ENCODE results near the gene LPO. TPM values are rescaled to one million over a fixed set of nuclear protein-coding genes. Genes with fewer than 3 reads are reported as not detected.
A peak's percentile ranks its signal among the peaks of the same experiment; 100 is the strongest.

The LPO gene
- total and polyA plus RNA-seq, 9 of the 15 experiments (the other 6 are each of a cell fraction or from before 2014, with no cell fraction given), result 0.07 to 0.11 TPM; not detected in 7

GRCh38 chr17:58279736-58280479 is 41.5 kb downstream of the LPO start:
- DNase-seq (ENCODE audit: extremely low read depth in 1 of 4, low spot score in 3 of 4), result peak in 2 of 4 experiments; percentile 7 to 12
- H3K79me2 ChIP-seq (ENCODE audit: control insufficient read depth, insufficient read depth, low read length), result no peaks in the 10 kb centered on the region
- H3K4me2 ChIP-seq (ENCODE audit: insufficient read depth, low read length), result no peak overlapping the region
- no peak overlapping the region for H2AFZ ChIP-seq (ENCODE audit: low read depth, low read length)
- no peak overlapping the region for H3K9ac ChIP-seq (ENCODE audit: insufficient read depth in 1 of 2, low read depth in 2 of 2, low read length in 2 of 2)
- BruUV-seq (replicated peaks), result no TSS peak
- FAIRE-seq, result no peak
- in situ Hi-C loops (cut with MboI) (loop anchor here (25.0 kb wide), 1 partner anchor 732 kb away; no protein-coding TSS in a partner anchor), intact Hi-C loops (cut with micrococcal nuclease) (no loop called here)
- POLR2A ChIA-PET, result interaction anchor here (0.6 to 1.8 kb wide), 5 partner anchors 15 to 165 kb away, joined by 3 to 6 read pairs (median 3); no protein-coding TSS in a partner anchor
- CTCF ChIA-PET (ENCODE audit: low intra/inter-chr PET ratio), result no interaction called here
- H3K27me3 ChIP-seq (ENCODE audit: control insufficient read depth in 2 of 2, insufficient read depth in 2 of 2, low read length in 2 of 2), result peaks cover 19 to 57% of the 10 kb centered on the region in 2 experiments; a peak in 4 of 5 replicates
- no peak overlapping the region for H3K4me3 ChIP-seq
- no peaks in the 10 kb centered on the region for H3K36me3 ChIP-seq (ENCODE audit: control insufficient read depth, insufficient read depth, low read length)
- ATAC-seq, result peak; percentile 16; the same call in 2 of the 3 replicates
- WGBS (ENCODE audit: insufficient coverage, low coverage, missing lambda C conversion rate), result 17% methylated on average over 16 of the region's 16 CpGs
- H3K9me1 ChIP-seq (ENCODE audit: control insufficient read depth, insufficient read depth, low read length), result no peaks in the 10 kb centered on the region
- TF ChIP-seq, protein P1, sequence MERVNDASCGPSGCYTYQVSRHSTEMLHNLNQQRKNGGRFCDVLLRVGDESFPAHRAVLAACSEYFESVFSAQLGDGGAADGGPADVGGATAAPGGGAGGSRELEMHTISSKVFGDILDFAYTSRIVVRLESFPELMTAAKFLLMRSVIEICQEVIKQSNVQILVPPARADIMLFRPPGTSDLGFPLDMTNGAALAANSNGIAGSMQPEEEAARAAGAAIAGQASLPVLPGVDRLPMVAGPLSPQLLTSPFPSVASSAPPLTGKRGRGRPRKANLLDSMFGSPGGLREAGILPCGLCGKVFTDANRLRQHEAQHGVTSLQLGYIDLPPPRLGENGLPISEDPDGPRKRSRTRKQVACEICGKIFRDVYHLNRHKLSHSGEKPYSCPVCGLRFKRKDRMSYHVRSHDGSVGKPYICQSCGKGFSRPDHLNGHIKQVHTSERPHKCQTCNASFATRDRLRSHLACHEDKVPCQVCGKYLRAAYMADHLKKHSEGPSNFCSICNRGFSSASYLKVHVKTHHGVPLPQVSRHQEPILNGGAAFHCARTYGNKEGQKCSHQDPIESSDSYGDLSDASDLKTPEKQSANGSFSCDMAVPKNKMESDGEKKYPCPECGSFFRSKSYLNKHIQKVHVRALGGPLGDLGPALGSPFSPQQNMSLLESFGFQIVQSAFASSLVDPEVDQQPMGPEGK (CRISPR knock-in tag; IDR thresholded peaks at IDR 0.05; ENCODE audit: borderline replicate concordance), result no peak
- TF ChIP-seq SP2 (IDR thresholded peaks at IDR 0.05; ENCODE audit: extremely low read depth, low read depth, low read length, poor library complexity, severe bottlenecking), result no peak
- TF ChIP-seq E2F6 (IDR thresholded peaks at IDR 0.05; ENCODE audit: borderline replicate concordance in 1 of 2, extremely low read depth in 1 of 2, insufficient read depth in 1 of 2, insufficient read length in 1 of 2, low read depth in 1 of 2, low read length in 1 of 2, poor library complexity in 1 of 2, severe bottlenecking in 1 of 2), result peak in 1 of 2 experiments; percentile 35
- TF ChIP-seq TFAM (CRISPR knock-in tag; conservative IDR thresholded peaks at IDR 0.05), result no peak
- no peak for TF ChIP-seq MCM7 (IDR thresholded peaks at IDR 0.05)
- no peak for TF ChIP-seq FOXA3 (CRISPR knock-in tag; conservative IDR thresholded peaks at IDR 0.05 in 1 of 2, IDR thresholded peaks at IDR 0.05 in 1 of 2)
- no peak for TF ChIP-seq RFX7 (CRISPR knock-in tag; IDR thresholded peaks at IDR 0.05)
- no peak for TF ChIP-seq CXXC5 (CRISPR knock-in tag; IDR thresholded peaks at IDR 0.05)
- no peak for TF ChIP-seq IFI16 (CRISPR knock-in tag; IDR thresholded peaks at IDR 0.05)
- H4K20me1 ChIP-seq (replicated peaks; ENCODE audit: control insufficient read depth, insufficient read depth, low read length), result peaks cover 2% of the 10 kb centered on the region; the same call in 1 of the 2 replicates
- H3K9me3 ChIP-seq (replicated peaks; ENCODE audit: control insufficient read depth, insufficient read depth, low read depth, low read length), result no peaks in the 10 kb centered on the region
- no peak overlapping the region for H3K27ac ChIP-seq (ENCODE audit: extremely low read depth, low read depth, low read length)
- H3K4me1 ChIP-seq (replicated peaks in 1 of 2; ENCODE audit: control insufficient read depth in 2 of 2, insufficient read depth in 2 of 2, low read length in 2 of 2), result peaks cover 0 to 21% of the 10 kb centered on the region in 2 experiments; a peak in 3 of 5 replicates

Data from K562 (cell line).